Measurements from ENCODE around the gene ICOS.
"Not testable (repeated sequence)": the region's sequence is repeated elsewhere in the genome, so short reads cannot be mapped to it uniquely, and the experiment has no call there.

ICOS gene

GRCh38 chr2:203975912-203976311 lies 39.3 kb downstream of the ICOS start:
- no peak overlapping the region for H3K9ac ChIP-seq (ENCODE audit: low read length)
- no peaks in the 10 kb centered on the region for H3K79me2 ChIP-seq (ENCODE audit: low read length)
- no peaks in the 10 kb centered on the region for H3K27me3 ChIP-seq (replicated peaks; ENCODE audit: insufficient read depth, low read length)
- no peaks in the 10 kb centered on the region for H3K36me3 ChIP-seq (replicated peaks; ENCODE audit: insufficient read depth, low read length)
- TF ChIP-seq EZH2phosphoT487 (IDR thresholded peaks at IDR 0.05; ENCODE audit: low read length), result no peak
- no peak for TF ChIP-seq CTCF (IDR thresholded peaks at IDR 0.05; ENCODE audit: low read length)
- TF ChIP-seq EZH2 (optimal IDR thresholded peaks at IDR 0.05; ENCODE audit: low read depth, low read length), result no peak
- no peak overlapping the region for H3K4me3 ChIP-seq (ENCODE audit: low read length)
- no peak overlapping the region for H3K4me2 ChIP-seq (ENCODE audit: low read depth, low read length)
- H3K9me2 ChIP-seq (replicated peaks; ENCODE audit: insufficient read depth, low read length), result no peaks in the 10 kb centered on the region
- H2AFZ ChIP-seq (ENCODE audit: low read length), result no peak overlapping the region
- no peak for DNase-seq
- H3F3A ChIP-seq (ENCODE audit: insufficient read depth, low read length), result no peaks in the 10 kb centered on the region
- H4K20me1 ChIP-seq (ENCODE audit: insufficient read depth, low read length), result no peaks in the 10 kb centered on the region
- no peaks in the 10 kb centered on the region for H3K9me3 ChIP-seq (replicated peaks; ENCODE audit: insufficient read depth, low read length)
- H3K27ac ChIP-seq (ENCODE audit: low read length), result no peak overlapping the region
- no peaks in the 10 kb centered on the region for H3K4me1 ChIP-seq (ENCODE audit: low read length)

GRCh38 chr2:203982276-203982675 lies 45.7 kb downstream of the ICOS start:
- Histone ChIP-seq H3K36me3 (replicated peaks; ENCODE audit: insufficient read depth, low read length) (no peaks in the 10 kb centered on the region), H3K4me1 (ENCODE audit: low read length) (no peaks in the 10 kb centered on the region), H3K27ac (ENCODE audit: low read length) (no peak overlapping the region), H3F3A (ENCODE audit: insufficient read depth, low read length) (no peaks in the 10 kb centered on the region), H3K9me2 (replicated peaks; ENCODE audit: insufficient read depth, low read length) (no peaks in the 10 kb centered on the region), H2AFZ (ENCODE audit: low read length) (no peak overlapping the region), H3K79me2 (ENCODE audit: low read length) (no peaks in the 10 kb centered on the region), H3K27me3 (replicated peaks; ENCODE audit: insufficient read depth, low read length) (no peaks in the 10 kb centered on the region), H3K9me3 (replicated peaks; ENCODE audit: insufficient read depth, low read length) (no peaks in the 10 kb centered on the region), H3K4me2 (ENCODE audit: low read depth, low read length) (no peak overlapping the region), H3K4me3 (ENCODE audit: low read length) (no peak overlapping the region), H4K20me1 (ENCODE audit: insufficient read depth, low read length) (no peaks in the 10 kb centered on the region), H3K9ac (ENCODE audit: low read length) (no peak overlapping the region)
- TF ChIP-seq CTCF (IDR thresholded peaks at IDR 0.05; ENCODE audit: low read length) (no peak), EZH2phosphoT487 (IDR thresholded peaks at IDR 0.05; ENCODE audit: low read length) (no peak), EZH2 (optimal IDR thresholded peaks at IDR 0.05; ENCODE audit: low read depth, low read length) (no peak)
- no peak for DNase-seq

- H4K20me1 ChIP-seq (ENCODE audit: insufficient read depth, low read length), result no peaks in the 10 kb centered on the region
- no peaks in the 10 kb centered on the region for H3K79me2 ChIP-seq (ENCODE audit: low read length)
- no peak overlapping the region for H3K27ac ChIP-seq (ENCODE audit: low read length)
- H3K27me3 ChIP-seq (replicated peaks; ENCODE audit: insufficient read depth, low read length), result no peaks in the 10 kb centered on the region
- no peak overlapping the region for H2AFZ ChIP-seq (ENCODE audit: low read length)
- TF ChIP-seq EZH2phosphoT487 (IDR thresholded peaks at IDR 0.05; ENCODE audit: low read length), result no peak
- no peak for TF ChIP-seq CTCF (IDR thresholded peaks at IDR 0.05; ENCODE audit: low read length)
- no peak for TF ChIP-seq EZH2 (optimal IDR thresholded peaks at IDR 0.05; ENCODE audit: low read depth, low read length)
- H3K9ac ChIP-seq (ENCODE audit: low read length), result no peak overlapping the region
- H3K4me3 ChIP-seq (ENCODE audit: low read length), result no peak overlapping the region
- H3F3A ChIP-seq (ENCODE audit: insufficient read depth, low read length), result no peaks in the 10 kb centered on the region
- H3K9me3 ChIP-seq (replicated peaks; ENCODE audit: insufficient read depth, low read length), result no peaks in the 10 kb centered on the region
- no peak overlapping the region for H3K4me2 ChIP-seq (ENCODE audit: low read depth, low read length)
- no peaks in the 10 kb centered on the region for H3K9me2 ChIP-seq (replicated peaks; ENCODE audit: insufficient read depth, low read length)
- no peaks in the 10 kb centered on the region for H3K4me1 ChIP-seq (ENCODE audit: low read length)
- H3K36me3 ChIP-seq (replicated peaks; ENCODE audit: insufficient read depth, low read length), result no peaks in the 10 kb centered on the region
- no peak for DNase-seq
These were observed 46.6 kb downstream of the ICOS start for GRCh38 chr2:203983064-203983715.

GRCh38 chr2:203985978-203986377 lies 49.4 kb downstream of the ICOS start:
- H3K36me3 ChIP-seq (replicated peaks; ENCODE audit: insufficient read depth, low read length); H3K9me2 ChIP-seq (replicated peaks; ENCODE audit: insufficient read depth, low read length); H3K9ac ChIP-seq (ENCODE audit: low read length); H4K20me1 ChIP-seq (ENCODE audit: insufficient read depth, low read length); H3K4me1 ChIP-seq (ENCODE audit: low read length); H3K27ac ChIP-seq (ENCODE audit: low read length); H3K9me3 ChIP-seq (replicated peaks; ENCODE audit: insufficient read depth, low read length); H3K27me3 ChIP-seq (replicated peaks; ENCODE audit: insufficient read depth, low read length); H3F3A ChIP-seq (ENCODE audit: insufficient read depth, low read length); H3K4me2 ChIP-seq (ENCODE audit: low read depth, low read length); H2AFZ ChIP-seq (ENCODE audit: low read length); H3K4me3 ChIP-seq (ENCODE audit: low read length); H3K79me2 ChIP-seq (ENCODE audit: low read length); DNase-seq: not testable (repeated sequence)

Measured in MM.1S (cell line).